ENCODE measurements around the gene MYO5A.

DNA sequence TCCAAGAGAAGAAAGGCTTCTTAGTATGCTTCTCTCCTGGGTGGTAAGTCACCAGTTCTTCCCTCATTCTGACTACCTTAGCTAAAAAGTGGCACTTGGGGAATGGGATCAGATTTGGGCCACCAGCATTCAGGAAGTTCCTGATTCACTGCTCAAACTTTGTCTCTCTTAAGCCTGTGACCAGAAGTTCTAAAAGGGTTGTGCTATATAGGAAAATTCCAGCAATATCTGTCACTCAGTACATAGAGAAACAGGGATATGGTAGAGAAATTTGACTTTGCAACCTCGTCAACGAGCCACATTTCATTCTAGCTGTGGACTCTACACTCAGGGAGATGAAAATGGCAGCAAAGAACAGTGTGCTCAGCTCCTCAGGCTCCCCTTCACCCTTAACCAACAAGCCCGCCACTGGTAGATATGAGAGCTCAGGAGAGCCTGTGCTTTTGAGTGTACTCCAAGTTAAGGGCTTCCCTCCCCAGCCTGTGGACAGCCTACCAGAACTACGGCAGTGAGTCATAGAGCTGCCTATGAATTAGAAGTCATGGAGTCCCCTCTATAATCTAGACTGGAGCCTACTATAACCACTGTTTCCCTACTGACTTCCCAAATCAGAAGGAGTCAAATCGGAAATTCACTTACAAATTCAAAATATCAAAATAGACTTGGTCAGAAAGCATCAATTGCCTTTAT is 180.5 kb downstream of the MYO5A start:
- TF ChIP-seq EZH2phosphoT487 (IDR thresholded peaks at IDR 0.05; ENCODE audit: borderline replicate concordance) = no peak
- TF ChIP-seq, protein P1, sequence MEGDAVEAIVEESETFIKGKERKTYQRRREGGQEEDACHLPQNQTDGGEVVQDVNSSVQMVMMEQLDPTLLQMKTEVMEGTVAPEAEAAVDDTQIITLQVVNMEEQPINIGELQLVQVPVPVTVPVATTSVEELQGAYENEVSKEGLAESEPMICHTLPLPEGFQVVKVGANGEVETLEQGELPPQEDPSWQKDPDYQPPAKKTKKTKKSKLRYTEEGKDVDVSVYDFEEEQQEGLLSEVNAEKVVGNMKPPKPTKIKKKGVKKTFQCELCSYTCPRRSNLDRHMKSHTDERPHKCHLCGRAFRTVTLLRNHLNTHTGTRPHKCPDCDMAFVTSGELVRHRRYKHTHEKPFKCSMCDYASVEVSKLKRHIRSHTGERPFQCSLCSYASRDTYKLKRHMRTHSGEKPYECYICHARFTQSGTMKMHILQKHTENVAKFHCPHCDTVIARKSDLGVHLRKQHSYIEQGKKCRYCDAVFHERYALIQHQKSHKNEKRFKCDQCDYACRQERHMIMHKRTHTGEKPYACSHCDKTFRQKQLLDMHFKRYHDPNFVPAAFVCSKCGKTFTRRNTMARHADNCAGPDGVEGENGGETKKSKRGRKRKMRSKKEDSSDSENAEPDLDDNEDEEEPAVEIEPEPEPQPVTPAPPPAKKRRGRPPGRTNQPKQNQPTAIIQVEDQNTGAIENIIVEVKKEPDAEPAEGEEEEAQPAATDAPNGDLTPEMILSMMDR (conservative IDR thresholded peaks at IDR 0.05; ENCODE audit: low read length) = no peak

Measured in Loucy (cell line).